Smooth muscle cell (in vitro differentiated cells): ENCODE measurements around the gene SNRPA. TPM values are rescaled to one million over a fixed set of nuclear protein-coding genes. Genes with fewer than 3 reads are reported as not detected.
A peak's percentile ranks its signal among the peaks of the same experiment; 100 is the strongest.

ENCODE experiments used
- DNase-seq: peaks from one replicate; lab custom pipeline; 2025; ENCODE audit not compliant: unreplicated experiment; lab: John Stamatoyannopoulos, UW
- H2AFZ ChIP-seq: fragments of 200-600 bp; sonication (generic); 2 replicates; pipeline ENCODE4 v1.6.0; 2016; ENCODE audit warnings: antibody characterized with exemption, low read depth, mild to moderate bottlenecking
- H3F3A ChIP-seq: fragments of 200-600 bp; sonication (generic); 2 replicates; pipeline ENCODE4 v1.6.0; 2017; ENCODE audit warnings: antibody characterized with exemption, low read depth
- H3K27ac ChIP-seq: fragments of 200-600 bp; sonication (generic); 2 replicates; pipeline ENCODE4 v1.5.1; 2016; ENCODE audit warnings: low read depth, mild to moderate bottlenecking
- H3K27me3 ChIP-seq: fragments of 200-600 bp; sonication (generic); 2 replicates; pipeline ENCODE4 v1.6.1; 2016; ENCODE audit warnings: low read depth, mild to moderate bottlenecking
- H3K36me3 ChIP-seq: fragments of 200-600 bp; sonication (generic); 2 replicates; pipeline ENCODE4 v1.5.1; 2016; ENCODE audit warnings: low read depth
- H3K4me1 ChIP-seq: fragments of 200-600 bp; sonication (generic); 2 replicates; pipeline ENCODE4 v1.5.1; 2016; ENCODE audit warnings: low read depth
- H3K4me2 ChIP-seq: fragments of 200-600 bp; sonication (generic); 2 replicates; pipeline ENCODE4 v1.6.0; 2016; ENCODE audit warnings: mild to moderate bottlenecking
- H3K4me3 ChIP-seq: fragments of 200-600 bp; sonication (generic); 2 replicates; pipeline ENCODE4 v1.5.1; 2016; ENCODE audit warnings: mild to moderate bottlenecking
- H3K79me2 ChIP-seq: fragments of 200-600 bp; sonication (generic); 2 replicates; pipeline ENCODE4 v1.6.0; 2016; ENCODE audit warnings: low read depth, mild to moderate bottlenecking
- H3K9ac ChIP-seq: fragments of 200-600 bp; sonication (generic); 2 replicates; pipeline ENCODE4 v1.6.0; 2016; ENCODE audit warnings: low read depth
- H3K9me3 ChIP-seq: fragments of 200-600 bp; sonication (generic); replicated peaks from 2 replicates; pipeline ENCODE4 v1.5.1; 2016; ENCODE audit warnings: low read depth
- H4K20me1 ChIP-seq: fragments of 200-600 bp; sonication (generic); 2 replicates; pipeline ENCODE4 v1.6.0; 2016; ENCODE audit warnings: low read depth
- WGBS: methylation state at CpG from one replicate; pipeline ENCODE4 v1.1.7; 2016; ENCODE audit warnings: low lambda C conversion rate; 5-methylcytosine and 5-hydroxymethylcytosine counted together
- polyA plus RNA-seq: library from polyadenylated mRNA; unstranded; fragments of >200 nt; fragmentation: Nextera tagmentation; extraction: Ambion mirVana; gene quantifications from 2 replicates; pipeline ENCODE4 v1.2.1, GENCODE V29; 2016
- total RNA-seq: library from RNA; depleted of rRNA; stranded (reverse); fragments of >200 nt; gene quantifications from 2 replicates; pipeline ENCODE4 v1.2.3, GENCODE V29; 2014
- TF ChIP-seq, protein P1 (sequence below): fragments of 200-600 bp; sonication (generic); IDR thresholded peaks from 2 replicates; pipeline ENCODE4 v1.5.1; 2017; ENCODE audit warnings: borderline replicate concordance, mild to moderate bottlenecking, antibody characterized with exemption; ENCODE audit not compliant: insufficient read depth, poor library complexity, severe bottlenecking

Gene SNRPA
- total and polyA plus RNA-seq, 2 experiments from 2014 or later = 30.3 to 87.7 TPM

DNA sequence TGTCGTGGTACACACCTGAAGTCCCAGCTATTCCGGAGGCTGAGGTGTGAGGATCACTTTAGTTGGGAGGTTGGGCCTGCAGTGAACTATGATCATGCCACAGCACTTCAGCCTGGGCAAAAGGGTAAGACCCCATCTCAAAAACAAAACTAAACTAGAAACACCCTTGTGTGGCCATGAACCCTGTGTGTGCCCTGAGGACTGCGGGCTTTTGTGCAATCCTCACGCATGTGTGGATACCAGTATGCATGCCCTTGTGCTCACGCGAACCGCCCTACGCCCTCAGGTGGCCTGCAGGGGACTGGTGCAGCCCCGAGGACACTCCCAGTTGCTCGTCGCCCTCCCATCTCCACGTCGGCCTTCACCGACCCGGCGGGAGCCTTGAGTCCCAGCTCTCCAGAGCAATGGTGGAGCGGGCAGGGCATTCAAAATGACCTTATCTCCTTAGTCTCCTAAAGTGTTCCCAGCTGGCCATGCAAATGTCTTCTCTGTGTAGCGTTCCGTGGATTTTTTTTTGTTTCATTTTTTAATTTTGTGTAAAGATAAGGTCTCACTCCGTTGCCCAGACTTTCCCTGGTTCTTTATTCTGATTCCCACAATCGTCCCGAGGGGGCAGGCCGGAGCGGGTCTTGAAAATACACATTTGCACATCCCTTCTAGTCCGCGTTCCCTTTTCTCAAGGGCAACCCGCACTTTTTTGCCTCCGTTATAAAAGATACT, 47.1 kb downstream of the SNRPA start:
- H3K4me3 ChIP-seq = peak overlapping the region; percentile 55
- no peaks in the 10 kb centered on the region for H3K27me3 ChIP-seq
- DNase-seq = peak; percentile 52
- H3K9me3 ChIP-seq = no peaks in the 10 kb centered on the region
- H3K4me1 ChIP-seq = peaks cover 15% of the 10 kb centered on the region
- H4K20me1 ChIP-seq = peaks cover 33% of the 10 kb centered on the region
- no peaks in the 10 kb centered on the region for H3K36me3 ChIP-seq
- H3K4me2 ChIP-seq = peak overlapping the region; percentile 80
- H3K27ac ChIP-seq = peak overlapping the region; percentile 83
- H2AFZ ChIP-seq = peak overlapping the region; percentile 46
- WGBS = 10% methylated on average over 28 of the region's 28 CpGs
- no peaks in the 10 kb centered on the region for H3F3A ChIP-seq
- peak overlapping the region; percentile 39 for H3K9ac ChIP-seq
- TF ChIP-seq, protein P1, sequence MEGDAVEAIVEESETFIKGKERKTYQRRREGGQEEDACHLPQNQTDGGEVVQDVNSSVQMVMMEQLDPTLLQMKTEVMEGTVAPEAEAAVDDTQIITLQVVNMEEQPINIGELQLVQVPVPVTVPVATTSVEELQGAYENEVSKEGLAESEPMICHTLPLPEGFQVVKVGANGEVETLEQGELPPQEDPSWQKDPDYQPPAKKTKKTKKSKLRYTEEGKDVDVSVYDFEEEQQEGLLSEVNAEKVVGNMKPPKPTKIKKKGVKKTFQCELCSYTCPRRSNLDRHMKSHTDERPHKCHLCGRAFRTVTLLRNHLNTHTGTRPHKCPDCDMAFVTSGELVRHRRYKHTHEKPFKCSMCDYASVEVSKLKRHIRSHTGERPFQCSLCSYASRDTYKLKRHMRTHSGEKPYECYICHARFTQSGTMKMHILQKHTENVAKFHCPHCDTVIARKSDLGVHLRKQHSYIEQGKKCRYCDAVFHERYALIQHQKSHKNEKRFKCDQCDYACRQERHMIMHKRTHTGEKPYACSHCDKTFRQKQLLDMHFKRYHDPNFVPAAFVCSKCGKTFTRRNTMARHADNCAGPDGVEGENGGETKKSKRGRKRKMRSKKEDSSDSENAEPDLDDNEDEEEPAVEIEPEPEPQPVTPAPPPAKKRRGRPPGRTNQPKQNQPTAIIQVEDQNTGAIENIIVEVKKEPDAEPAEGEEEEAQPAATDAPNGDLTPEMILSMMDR = peak; percentile 28
- peaks cover 41% of the 10 kb centered on the region for H3K79me2 ChIP-seq

DNA sequence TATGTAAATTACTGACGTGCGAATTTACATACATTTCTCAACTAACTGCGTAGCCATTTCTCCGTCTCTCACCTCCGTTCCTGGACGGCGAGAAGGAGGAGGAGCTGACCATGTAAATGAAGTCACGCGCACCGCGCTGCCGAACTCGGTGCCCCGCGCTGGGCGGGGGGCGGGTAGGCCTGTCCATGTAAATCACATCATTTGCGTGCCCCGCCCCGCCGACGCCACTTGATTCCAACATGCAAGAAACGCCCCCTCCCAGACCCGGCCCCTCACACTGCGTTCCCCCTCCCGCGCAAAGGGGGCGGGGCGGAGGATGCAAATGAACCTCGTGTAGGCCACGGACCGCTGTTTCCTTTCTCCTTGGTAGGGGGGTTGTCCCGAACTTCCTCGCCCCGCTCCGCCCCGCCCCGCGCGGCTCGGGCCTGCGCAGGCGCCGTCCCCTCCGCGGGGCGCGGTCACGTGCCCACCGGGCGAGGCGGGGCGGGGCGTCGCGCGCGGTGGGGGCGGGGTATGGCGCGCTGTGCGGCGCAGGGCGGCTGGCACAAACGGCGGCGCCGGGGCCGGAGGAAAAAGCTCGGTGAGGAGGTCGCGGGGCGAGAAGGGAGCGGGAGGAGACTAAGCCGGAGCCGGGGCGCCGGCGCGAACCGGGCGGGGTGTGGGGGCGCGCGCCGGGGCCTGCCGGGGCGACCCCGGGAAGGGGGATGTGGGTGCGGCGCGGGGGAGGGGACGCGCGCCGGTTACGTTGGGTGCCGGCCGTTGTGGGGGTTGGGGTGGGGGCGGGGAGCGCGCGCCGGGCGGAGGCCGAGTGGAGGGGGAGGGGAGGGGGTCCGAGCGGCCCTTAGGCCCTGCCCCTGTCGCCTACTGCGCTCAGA, 47.9 kb downstream of the SNRPA start, which contains the start of gene EGLN2:
TSS of gene EGLN2 (plus strand) at position 509 of the 875 bp plus-strand sequence. CDS start 1,382 bp downstream, outside the sequence.
- WGBS = under 1% methylated on average over 29 of the region's 110 CpGs
- Histone ChIP-seq H3K4me3 (peak within 1 kb of the TSS; percentile 94), H3K79me2 (peaks cover 49% of the 10 kb centered on the region), H2AFZ (peak within 1 kb of the TSS; percentile 46), H3K4me1 (peaks cover 15% of the 10 kb centered on the region), H4K20me1 (peaks cover 41% of the 10 kb centered on the region), H3K4me2 (peak within 1 kb of the TSS; percentile 95), H3F3A (peaks cover 6% of the 10 kb centered on the region), H3K9ac (peak within 1 kb of the TSS; percentile 94), H3K27ac (peak within 1 kb of the TSS; percentile 83), H3K9me3 (no peaks in the 10 kb centered on the region), H3K27me3 (no peaks in the 10 kb centered on the region), H3K36me3 (no peaks in the 10 kb centered on the region)
- peak; percentile 99 for DNase-seq
- TF ChIP-seq, protein P1 = no peak

DNA sequence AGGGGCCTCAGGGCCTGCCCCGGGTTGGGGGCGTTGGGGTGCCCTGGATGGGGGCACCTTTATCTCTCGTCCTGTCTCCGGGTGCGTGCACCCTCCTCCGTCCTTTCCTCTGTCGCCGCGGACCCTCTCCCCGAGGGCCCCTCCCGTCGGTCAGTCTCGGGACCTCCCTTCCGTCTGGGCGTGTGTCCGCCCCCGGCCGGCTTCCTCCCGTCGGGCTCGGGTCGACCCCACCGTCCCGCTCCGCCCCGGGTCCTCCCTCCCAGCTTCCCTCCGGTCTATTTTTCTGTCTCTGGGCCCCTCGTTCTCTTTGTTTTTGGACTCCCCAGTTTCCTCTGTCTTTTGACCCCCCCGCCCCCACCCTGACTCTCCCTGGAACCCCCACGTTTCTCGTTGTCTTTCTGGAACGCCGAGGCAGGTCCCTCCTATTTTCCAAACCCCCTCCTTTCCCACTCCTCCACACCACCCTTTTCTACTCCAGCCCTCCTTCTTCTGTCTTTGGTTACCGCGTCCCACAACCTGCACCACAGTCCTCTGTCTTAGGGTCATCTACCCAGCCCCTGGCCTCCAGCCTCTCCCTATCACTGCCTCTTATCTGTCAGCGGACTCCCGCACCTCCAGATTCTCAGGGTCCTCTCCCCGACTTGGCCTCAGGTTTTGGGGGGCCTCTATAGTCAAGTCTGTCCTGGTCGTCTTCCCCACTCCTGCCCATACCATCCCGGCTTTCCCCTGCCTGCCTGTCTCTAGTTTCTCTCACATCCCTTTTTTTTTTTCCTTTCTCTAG, 48.7 kb downstream of the SNRPA start:
- TF ChIP-seq, protein P1 = no peak
- H3K27me3 ChIP-seq = no peaks in the 10 kb centered on the region
- 5% methylated on average over 32 of the region's 40 CpGs for WGBS
- DNase-seq = no peak
- H3K9me3 ChIP-seq = no peaks in the 10 kb centered on the region
- peak overlapping the region; percentile 94 for H3K9ac ChIP-seq
- H4K20me1 ChIP-seq = peaks cover 50% of the 10 kb centered on the region
- peaks cover 15% of the 10 kb centered on the region for H3K4me1 ChIP-seq
- peak overlapping the region; percentile 83 for H3K27ac ChIP-seq
- peaks cover 6% of the 10 kb centered on the region for H3F3A ChIP-seq
- H3K36me3 ChIP-seq = no peaks in the 10 kb centered on the region
- peak overlapping the region; percentile 94 for H3K4me3 ChIP-seq
- H3K79me2 ChIP-seq = peaks cover 57% of the 10 kb centered on the region
- H3K4me2 ChIP-seq = peak overlapping the region; percentile 95
- H2AFZ ChIP-seq = no peak overlapping the region
